ENCODE data around the gene RASA2. TPM values are rescaled to one million over a fixed set of nuclear protein-coding genes. Genes with fewer than 3 reads are reported as not detected.

The RASA2 gene
- polyA plus RNA-seq, 1 donor from 2014 or later = 37.5 TPM

GRCh38 chr3:141578202-141578973 is 91.6 kb downstream of the RASA2 start:
- Histone ChIP-seq H3F3A (ENCODE audit: insufficient read depth, low read length, poor library complexity, severe bottlenecking) (no peaks in the 10 kb centered on the region), H3K9me2 (ENCODE audit: insufficient read depth, low read length) (no peaks in the 10 kb centered on the region), H4K20me1 (ENCODE audit: insufficient read depth) (no peaks in the 10 kb centered on the region), H2AFZ (ENCODE audit: low read depth, low read length) (no peak overlapping the region), H3K27ac (ENCODE audit: low read length) (no peak overlapping the region), H3K9ac (ENCODE audit: low read length) (no peak overlapping the region), H3K4me2 (ENCODE audit: low read length) (no peak overlapping the region), H3K4me3 (ENCODE audit: low read length) (no peak overlapping the region), H3K27me3 (ENCODE audit: insufficient read depth, low read depth, low read length) (no peaks in the 10 kb centered on the region), H3K79me2 (replicated peaks; ENCODE audit: insufficient read depth, low read length) (no peaks in the 10 kb centered on the region), H3K36me3 (ENCODE audit: insufficient read depth, low read length) (peaks cover 13% of the 10 kb centered on the region), H3K9me3 (ENCODE audit: low read length) (no peaks in the 10 kb centered on the region)
- no peak for TF ChIP-seq EP300 (conservative IDR thresholded peaks at IDR 0.05; ENCODE audit: poor library complexity, severe bottlenecking)
- no peak for TF ChIP-seq REST (IDR thresholded peaks at IDR 0.05; ENCODE audit: borderline replicate concordance)
- no peak for TF ChIP-seq TAF1 (IDR thresholded peaks at IDR 0.05; ENCODE audit: low read depth)
- no peak for TF ChIP-seq EZH2 (IDR thresholded peaks at IDR 0.05; ENCODE audit: borderline replicate concordance, insufficient read depth, low read length, poor library complexity, severe bottlenecking)
- TF ChIP-seq CTCF (IDR thresholded peaks at IDR 0.05; ENCODE audit: poor library complexity, severe bottlenecking) = no peak
- TF ChIP-seq POLR2AphosphoS5 (IDR thresholded peaks at IDR 0.05) = no peak
- TF ChIP-seq SMC3 (conservative IDR thresholded peaks at IDR 0.05; ENCODE audit: poor library complexity) = no peak
- no peak for TF ChIP-seq RAD21 (conservative IDR thresholded peaks at IDR 0.05)
- no peak for TF ChIP-seq MXI1 (conservative IDR thresholded peaks at IDR 0.05; ENCODE audit: poor library complexity, severe bottlenecking)

GRCh38 chr3:141594357-141594756 is 107.5 kb downstream of the RASA2 start:
- H3K79me2 ChIP-seq (replicated peaks; ENCODE audit: insufficient read depth, low read length) = no peaks in the 10 kb centered on the region
- TF ChIP-seq EZH2 (IDR thresholded peaks at IDR 0.05; ENCODE audit: borderline replicate concordance, insufficient read depth, low read length, poor library complexity, severe bottlenecking) (no peak), REST (IDR thresholded peaks at IDR 0.05; ENCODE audit: borderline replicate concordance) (no peak), TAF1 (IDR thresholded peaks at IDR 0.05; ENCODE audit: low read depth) (no peak), MXI1 (conservative IDR thresholded peaks at IDR 0.05; ENCODE audit: poor library complexity, severe bottlenecking) (no peak), CTCF (IDR thresholded peaks at IDR 0.05; ENCODE audit: poor library complexity, severe bottlenecking) (no peak), EP300 (conservative IDR thresholded peaks at IDR 0.05; ENCODE audit: poor library complexity, severe bottlenecking) (no peak), POLR2AphosphoS5 (IDR thresholded peaks at IDR 0.05) (no peak), RAD21 (conservative IDR thresholded peaks at IDR 0.05) (no peak), SMC3 (conservative IDR thresholded peaks at IDR 0.05; ENCODE audit: poor library complexity) (no peak)
- H3F3A ChIP-seq (ENCODE audit: insufficient read depth, low read length, poor library complexity, severe bottlenecking) = no peaks in the 10 kb centered on the region
- H4K20me1 ChIP-seq (ENCODE audit: insufficient read depth) = no peaks in the 10 kb centered on the region
- H3K9ac ChIP-seq (ENCODE audit: low read length) = no peak overlapping the region
- H3K9me3 ChIP-seq (ENCODE audit: low read length) = no peaks in the 10 kb centered on the region
- H3K36me3 ChIP-seq (ENCODE audit: insufficient read depth, low read length) = peaks cover 11% of the 10 kb centered on the region
- no peak overlapping the region for H3K4me2 ChIP-seq (ENCODE audit: low read length)
- H3K27me3 ChIP-seq (ENCODE audit: insufficient read depth, low read depth, low read length) = no peaks in the 10 kb centered on the region
- no peaks in the 10 kb centered on the region for H3K9me2 ChIP-seq (ENCODE audit: insufficient read depth, low read length)
- H2AFZ ChIP-seq (ENCODE audit: low read depth, low read length) = no peak overlapping the region
- no peak overlapping the region for H3K4me3 ChIP-seq (ENCODE audit: low read length)
- H3K27ac ChIP-seq (ENCODE audit: low read length) = no peak overlapping the region
